Measurements from ENCODE around the gene VSTM4.

Gene VSTM4

DNA sequence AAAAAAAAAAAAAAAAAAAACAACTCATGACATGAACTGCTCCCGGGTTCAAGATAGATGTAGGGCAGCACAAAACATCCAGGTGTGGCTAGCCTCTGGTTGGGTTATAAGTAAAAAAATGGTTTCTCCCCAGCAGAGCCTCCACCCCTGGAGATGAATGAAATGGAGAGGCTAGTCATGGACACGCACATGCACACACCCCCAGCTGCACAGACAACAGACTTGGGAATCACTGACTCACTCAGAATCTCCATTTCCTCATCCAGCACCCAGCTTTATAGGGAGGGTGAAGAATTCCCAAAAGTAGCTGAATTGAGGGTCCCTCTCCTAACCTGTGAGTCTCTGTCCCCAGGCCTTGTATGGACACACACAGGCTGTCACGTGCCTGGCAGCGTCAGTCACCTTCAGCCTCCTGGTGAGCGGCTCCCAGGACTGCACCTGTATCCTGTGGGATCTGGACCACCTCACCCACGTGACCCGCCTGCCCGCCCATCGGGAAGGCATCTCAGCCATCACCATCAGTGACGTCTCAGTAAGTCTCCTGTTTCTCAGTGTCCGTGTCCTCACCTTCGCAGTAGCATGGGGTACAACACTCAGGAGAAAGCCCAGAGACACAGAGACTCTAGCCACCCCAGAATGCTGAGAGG, 140.7 kb downstream of the VSTM4 start:
- H3K4me3 ChIP-seq (ENCODE audit: low read length) = no peak overlapping the region
- TF ChIP-seq ZNF274 (IDR thresholded peaks at IDR 0.05; ENCODE audit: low read depth, low read length) = no peak

DNA sequence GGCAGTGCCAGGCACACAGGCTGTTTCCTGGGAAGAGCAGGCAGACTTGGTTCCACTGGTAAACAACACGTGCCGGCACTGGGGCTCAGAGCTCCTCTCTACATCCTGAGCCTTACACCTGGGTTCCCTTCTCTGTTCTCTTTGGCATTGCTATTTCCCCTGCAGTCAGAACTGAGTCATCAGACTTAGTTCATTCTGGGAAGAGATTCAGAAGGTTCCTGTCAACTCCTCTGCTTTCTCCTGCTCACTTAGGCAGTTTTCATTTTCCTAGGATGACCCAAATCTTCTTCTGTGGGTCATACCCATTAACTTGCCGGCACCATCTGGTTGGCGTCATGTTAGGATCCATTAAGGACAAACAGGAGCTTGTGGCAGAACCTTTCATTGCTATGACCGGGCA, 142.3 kb downstream of the VSTM4 start:
- TF ChIP-seq ZNF274 (IDR thresholded peaks at IDR 0.05; ENCODE audit: low read depth, low read length) = no peak
- H3K4me3 ChIP-seq (ENCODE audit: low read length) = no peak overlapping the region

DNA sequence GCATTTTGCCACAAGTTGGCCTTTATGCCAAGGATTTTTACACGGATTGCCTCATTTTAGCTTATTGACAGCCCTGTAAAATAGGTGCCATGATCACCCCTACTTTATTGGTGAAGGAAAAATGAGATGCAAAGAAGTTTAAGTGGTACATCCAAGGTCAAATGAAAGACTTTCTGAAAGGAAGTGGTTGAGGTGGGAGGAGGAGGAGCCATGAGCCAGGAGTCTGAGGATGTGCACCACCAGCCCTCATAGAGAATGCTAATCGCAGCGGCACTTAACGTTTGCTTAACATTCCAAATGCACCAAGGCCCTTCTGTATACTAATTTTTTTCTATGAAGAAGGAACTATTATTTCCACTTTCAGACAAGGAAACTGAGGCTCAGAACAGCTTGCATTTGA, 144.7 kb downstream of the VSTM4 start:
- TF ChIP-seq ZNF274 (IDR thresholded peaks at IDR 0.05; ENCODE audit: low read depth, low read length) = no peak
- no peak overlapping the region for H3K4me3 ChIP-seq (ENCODE audit: low read length)

DNA sequence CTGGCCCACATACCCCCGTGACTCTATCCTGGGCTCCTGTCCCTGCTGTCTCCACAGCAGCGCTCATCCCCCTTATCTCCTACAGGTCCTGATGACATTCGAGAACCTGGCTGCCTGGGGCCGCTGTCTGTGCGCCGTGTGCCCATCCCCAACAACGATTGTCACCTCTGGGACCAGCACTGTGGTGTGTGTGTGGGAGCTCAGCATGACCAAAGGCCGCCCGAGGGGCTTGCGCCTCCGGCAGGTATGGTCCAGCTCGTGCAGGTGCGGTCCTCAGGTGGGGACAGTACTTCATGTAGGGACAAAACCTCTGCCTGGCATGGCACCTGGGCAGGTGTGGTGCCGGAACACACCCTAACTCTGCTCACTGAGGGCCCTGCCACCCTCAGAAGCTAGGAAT, 145.3 kb downstream of the VSTM4 start:
- H3K4me3 ChIP-seq (ENCODE audit: low read length) = no peak overlapping the region
- TF ChIP-seq ZNF274 (IDR thresholded peaks at IDR 0.05; ENCODE audit: low read depth, low read length) = no peak

DNA sequence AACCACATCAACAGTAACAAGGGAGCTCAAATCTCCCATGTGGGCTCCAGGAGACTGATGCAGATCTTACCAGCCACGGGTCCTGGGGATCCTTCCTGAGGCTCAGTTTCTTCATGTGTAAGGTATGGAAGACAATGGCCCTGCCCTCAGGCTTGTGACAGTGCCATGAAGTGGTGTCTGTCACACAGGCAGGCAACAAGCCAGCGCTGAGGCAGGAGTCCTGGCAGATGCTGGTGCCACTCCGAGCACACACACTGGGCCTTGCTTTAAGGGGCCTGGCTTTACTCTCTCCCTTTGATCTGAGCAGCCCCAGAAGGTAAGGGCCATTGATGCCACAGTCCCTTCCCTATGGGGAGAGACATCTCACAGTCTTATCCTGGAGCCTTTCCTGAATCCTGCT, 147.3 kb downstream of the VSTM4 start:
- no peak overlapping the region for H3K4me3 ChIP-seq (ENCODE audit: low read length)
- TF ChIP-seq ZNF274 (IDR thresholded peaks at IDR 0.05; ENCODE audit: low read depth, low read length) = no peak

DNA sequence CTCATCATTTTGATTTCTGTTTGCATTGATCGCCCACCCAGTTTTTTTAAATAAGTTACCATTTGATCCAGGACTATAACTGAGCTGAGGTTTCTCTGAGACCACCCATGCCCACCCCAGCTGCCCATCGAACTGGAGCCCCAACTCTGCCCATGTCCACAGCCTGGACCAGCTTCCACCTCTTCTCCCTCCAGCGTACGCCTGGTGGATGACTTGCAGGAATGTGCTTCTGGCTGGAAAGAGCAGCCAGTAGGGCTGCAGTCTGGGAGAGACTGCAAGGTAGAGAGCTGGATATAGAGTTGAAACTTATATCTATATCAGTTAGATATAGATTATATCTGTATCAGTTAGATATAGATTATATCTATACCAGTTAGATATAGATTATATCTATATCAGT, 149.9 kb downstream of the VSTM4 start:
- H3K4me3 ChIP-seq (ENCODE audit: low read length) = no peak overlapping the region
- TF ChIP-seq ZNF274 (IDR thresholded peaks at IDR 0.05; ENCODE audit: low read depth, low read length) = no peak

All from GM08714 (cell line).